Fibroblast of villous mesenchyme (primary cell): ENCODE measurements around the gene SIPA1L3. TPM values are rescaled to one million over a fixed set of nuclear protein-coding genes. Genes with fewer than 3 reads are reported as not detected.

Experiments used
- DNase-seq: peaks from one replicate; pipeline ENCODE4 v3.0.0-alpha.2; 2010; ENCODE audit warnings: low read depth
- H3K4me3 ChIP-seq: 2 replicates; pipeline ENCODE4 v1.5.1; 2011; ENCODE audit warnings: low read depth, mild to moderate bottlenecking, low read length
- CTCF ChIP-seq: IDR thresholded peaks from 2 replicates; pipeline ENCODE4 v1.5.1; 2012; ENCODE audit warnings: low read depth, mild to moderate bottlenecking, low read length; ENCODE audit not compliant: insufficient read depth
- total RNA-seq: library from RNA; depleted of rRNA; stranded (reverse); fragments of >200 nt; gene quantifications from 2 replicates; pipeline ENCODE4 v1.2.3, GENCODE V29; 2012

Gene SIPA1L3
- total RNA-seq, 1 donor, result 19.0 TPM

GRCh38 chr19:37981785-37982475 lies 74.9 kb downstream of the SIPA1L3 start:
- DNase-seq, result peak; percentile 78
- H3K4me3 ChIP-seq, result no peak overlapping the region
- TF ChIP-seq CTCF, result no peak

GRCh38 chr19:37982655-37983054 lies 75.6 kb downstream of the SIPA1L3 start:
- H3K4me3 ChIP-seq, result no peak overlapping the region
- no peak for TF ChIP-seq CTCF
- no peak for DNase-seq

GRCh38 chr19:37983153-37983552 lies 76.1 kb downstream of the SIPA1L3 start:
- TF ChIP-seq CTCF, result no peak
- H3K4me3 ChIP-seq, result no peak overlapping the region
- DNase-seq, result peak; percentile 39

GRCh38 chr19:37983916-37984315 lies 76.9 kb downstream of the SIPA1L3 start:
- no peak overlapping the region for H3K4me3 ChIP-seq
- DNase-seq, result no peak
- TF ChIP-seq CTCF, result no peak

GRCh38 chr19:37986048-37986750 lies 79.2 kb downstream of the SIPA1L3 start:
- no peak for DNase-seq
- no peak overlapping the region for H3K4me3 ChIP-seq
- no peak for TF ChIP-seq CTCF

GRCh38 chr19:37987356-37988332 lies 80.6 kb downstream of the SIPA1L3 start:
- TF ChIP-seq CTCF, result peak; percentile 7
- no peak for DNase-seq
- no peak overlapping the region for H3K4me3 ChIP-seq
